Mesendoderm (in vitro differentiated cells): Measurements from ENCODE around the gene RHOT1.

Experiments
- DNase-seq: peaks from one replicate; pipeline ENCODE4 v3.0.0; 2013
- H2AK5ac ChIP-seq: 2 replicates; pipeline ENCODE4 v1.6.1; 2013; ENCODE audit warnings: low read length, inconsistent platforms
- H2BK120ac ChIP-seq: 2 replicates; pipeline ENCODE4 v1.6.1; 2013; ENCODE audit warnings: low read depth, mild to moderate bottlenecking, low read length, moderate library complexity, mixed read lengths
- H2BK15ac ChIP-seq: replicated peaks from 2 replicates; pipeline ENCODE4 v1.6.1; 2013; ENCODE audit warnings: low read depth, mild to moderate bottlenecking, moderate library complexity
- H2BK5ac ChIP-seq: 2 replicates; pipeline ENCODE4 v1.6.1; 2013; ENCODE audit warnings: low read length, inconsistent platforms
- H3K18ac ChIP-seq: 2 replicates; pipeline ENCODE4 v1.6.1; 2013; ENCODE audit warnings: mild to moderate bottlenecking, low read length, mixed read lengths
- H3K23ac ChIP-seq: one replicate; pipeline ENCODE4 v1.6.1; 2013; ENCODE audit warnings: low read length
- H3K27ac ChIP-seq: 2 replicates; pipeline ENCODE4 v1.5.1; 2013; ENCODE audit warnings: low read depth, mild to moderate bottlenecking, inconsistent platforms, low read length, moderate library complexity
- H3K27me3 ChIP-seq: 2 replicates; pipeline ENCODE4 v1.6.1; 2013; ENCODE audit warnings: low read length, control low read depth, mild to moderate bottlenecking, inconsistent platforms; ENCODE audit not compliant: insufficient read depth, poor library complexity
- H3K36me3 ChIP-seq: 2 replicates; pipeline ENCODE4 v1.6.1; 2013; ENCODE audit warnings: low read length, inconsistent platforms; ENCODE audit not compliant: control insufficient read depth, insufficient read depth
- H3K4ac ChIP-seq: one replicate; pipeline ENCODE4 v1.6.1; 2013; ENCODE audit warnings: low read depth, mild to moderate bottlenecking, low read length, moderate library complexity
- H3K4me1 ChIP-seq: 2 replicates; pipeline ENCODE4 v1.6.1; 2013; ENCODE audit warnings: low read depth, low read length, inconsistent platforms; ENCODE audit not compliant: control insufficient read depth
- H3K4me2 ChIP-seq: 2 replicates; pipeline ENCODE4 v1.6.1; 2013; ENCODE audit warnings: low read length
- H3K4me3 ChIP-seq: 2 replicates; pipeline ENCODE4 v1.5.1; 2013; ENCODE audit warnings: mild to moderate bottlenecking, low read length
- H3K56ac ChIP-seq: one replicate; pipeline ENCODE4 v1.6.1; 2013; ENCODE audit warnings: low read length
- H3K79me1 ChIP-seq: 2 replicates; pipeline ENCODE4 v1.6.1; 2013; ENCODE audit warnings: low read length, inconsistent platforms
- H3K79me2 ChIP-seq: 2 replicates; pipeline ENCODE4 v1.6.1; 2013; ENCODE audit warnings: mild to moderate bottlenecking, low read length; ENCODE audit not compliant: control insufficient read depth, insufficient read depth
- H3K9ac ChIP-seq: 2 replicates; pipeline ENCODE4 v1.6.1; 2013; ENCODE audit warnings: low read length, inconsistent platforms
- H4K5ac ChIP-seq: one replicate; pipeline ENCODE4 v1.6.1; 2013; ENCODE audit warnings: low read length
- H4K8ac ChIP-seq: one replicate; pipeline ENCODE4 v1.6.1; 2013; ENCODE audit warnings: low read depth, mild to moderate bottlenecking, control low read depth, low read length, moderate library complexity
- WGBS: extraction: QIAGEN DNeasy Blood & Tissue Kit; methylation state at CpG from one replicate; pipeline ENCODE4 v1.1.7; 2013; ENCODE audit warnings: low lambda C conversion rate, missing lambda C conversion rate; ENCODE audit not compliant: insufficient coverage; ENCODE audit errors: extremely low coverage; 5-methylcytosine and 5-hydroxymethylcytosine counted together

The RHOT1 gene

GRCh38 chr17:32185875-32186274, 43.6 kb downstream of the RHOT1 start:
- Histone ChIP-seq H2BK120ac (no peak overlapping the region), H3K4ac (no peak overlapping the region), H2AK5ac (no peak overlapping the region), H3K79me2 (no peaks in the 10 kb centered on the region), H4K8ac (no peak overlapping the region), H3K36me3 (no peaks in the 10 kb centered on the region), H3K23ac (no peak overlapping the region), H3K4me2 (no peak overlapping the region), H3K4me3 (no peak overlapping the region), H3K56ac (no peak overlapping the region), H2BK15ac (no peak overlapping the region), H3K79me1 (no peaks in the 10 kb centered on the region), H4K5ac (no peak overlapping the region), H2BK5ac (no peak overlapping the region), H3K4me1 (no peaks in the 10 kb centered on the region), H3K27me3 (no peaks in the 10 kb centered on the region), H3K9ac (no peak overlapping the region), H3K27ac (no peak overlapping the region), H3K18ac (no peak overlapping the region)
- WGBS = no CpG with 5 or more reads among the region's 2 CpGs
- DNase-seq = no peak

- Histone ChIP-seq H2BK5ac (no peak overlapping the region), H3K4ac (no peak overlapping the region), H3K4me2 (no peak overlapping the region), H3K23ac (no peak overlapping the region), H3K27me3 (no peaks in the 10 kb centered on the region), H4K5ac (no peak overlapping the region), H3K79me2 (no peaks in the 10 kb centered on the region), H3K4me1 (no peaks in the 10 kb centered on the region), H3K9ac (no peak overlapping the region), H3K79me1 (no peaks in the 10 kb centered on the region), H3K36me3 (no peaks in the 10 kb centered on the region), H3K27ac (no peak overlapping the region), H3K56ac (no peak overlapping the region), H3K18ac (no peak overlapping the region), H2AK5ac (no peak overlapping the region), H2BK15ac (no peak overlapping the region), H4K8ac (no peak overlapping the region), H2BK120ac (no peak overlapping the region), H3K4me3 (no peak overlapping the region)
- WGBS = no CpG with 5 or more reads among the region's 3 CpGs
- DNase-seq = no peak
Measured at GRCh38 chr17:32187271-32187670, 45.0 kb downstream of the RHOT1 start.

- Histone ChIP-seq H3K23ac (no peak overlapping the region), H2AK5ac (no peak overlapping the region), H2BK120ac (no peak overlapping the region), H3K4me2 (no peak overlapping the region), H3K18ac (no peak overlapping the region), H4K8ac (no peak overlapping the region), H3K56ac (no peak overlapping the region), H3K27ac (no peak overlapping the region), H3K27me3 (no peaks in the 10 kb centered on the region), H3K4me1 (no peaks in the 10 kb centered on the region), H3K9ac (no peak overlapping the region), H3K4ac (no peak overlapping the region), H4K5ac (no peak overlapping the region), H2BK15ac (no peak overlapping the region), H3K79me1 (no peaks in the 10 kb centered on the region), H3K79me2 (no peaks in the 10 kb centered on the region), H3K4me3 (no peak overlapping the region), H2BK5ac (no peak overlapping the region), H3K36me3 (no peaks in the 10 kb centered on the region)
- DNase-seq = no peak
- no CpG with 5 or more reads among the region's 2 CpGs for WGBS
Measured at GRCh38 chr17:32189343-32189742, 47.0 kb downstream of the RHOT1 start.

GRCh38 chr17:32191306-32191705, 49.0 kb downstream of the RHOT1 start:
- Histone ChIP-seq H2BK120ac (no peak overlapping the region), H3K4ac (no peak overlapping the region), H3K79me2 (no peaks in the 10 kb centered on the region), H2BK15ac (no peak overlapping the region), H3K18ac (no peak overlapping the region), H4K5ac (no peak overlapping the region), H3K36me3 (no peaks in the 10 kb centered on the region), H3K4me1 (no peaks in the 10 kb centered on the region), H3K23ac (no peak overlapping the region), H3K4me3 (no peak overlapping the region), H4K8ac (no peak overlapping the region), H3K27me3 (no peaks in the 10 kb centered on the region), H2AK5ac (no peak overlapping the region), H3K4me2 (no peak overlapping the region), H3K9ac (no peak overlapping the region), H2BK5ac (no peak overlapping the region), H3K79me1 (no peaks in the 10 kb centered on the region), H3K27ac (no peak overlapping the region), H3K56ac (no peak overlapping the region)
- no peak for DNase-seq

- Histone ChIP-seq H3K4ac (no peak overlapping the region), H3K27me3 (no peaks in the 10 kb centered on the region), H2BK5ac (no peak overlapping the region), H3K27ac (no peak overlapping the region), H3K18ac (no peak overlapping the region), H3K36me3 (no peaks in the 10 kb centered on the region), H2BK15ac (no peak overlapping the region), H4K5ac (no peak overlapping the region), H4K8ac (no peak overlapping the region), H3K4me1 (no peaks in the 10 kb centered on the region), H3K79me2 (no peaks in the 10 kb centered on the region), H3K56ac (no peak overlapping the region), H3K4me2 (no peak overlapping the region), H3K79me1 (no peaks in the 10 kb centered on the region), H2AK5ac (no peak overlapping the region), H2BK120ac (no peak overlapping the region), H3K4me3 (no peak overlapping the region), H3K9ac (no peak overlapping the region), H3K23ac (no peak overlapping the region)
- no peak for DNase-seq
- WGBS = no CpG with 5 or more reads among the region's 6 CpGs
Measured at GRCh38 chr17:32192379-32192778, 50.1 kb downstream of the RHOT1 start.

- no peak overlapping the region for H3K56ac ChIP-seq
- no peak overlapping the region for H3K27ac ChIP-seq
- no CpG with 5 or more reads among the region's 1 CpG for WGBS
- H4K5ac ChIP-seq = no peak overlapping the region
- no peak overlapping the region for H3K9ac ChIP-seq
- no peak overlapping the region for H3K18ac ChIP-seq
- no peak overlapping the region for H4K8ac ChIP-seq
- no peak overlapping the region for H3K4ac ChIP-seq
- no peak overlapping the region for H2BK5ac ChIP-seq
- no peak overlapping the region for H3K4me2 ChIP-seq
- DNase-seq = no peak
- H3K27me3 ChIP-seq = no peaks in the 10 kb centered on the region
- no peaks in the 10 kb centered on the region for H3K36me3 ChIP-seq
- H2AK5ac ChIP-seq = no peak overlapping the region
- H3K4me1 ChIP-seq = no peaks in the 10 kb centered on the region
- H3K23ac ChIP-seq = no peak overlapping the region
- H3K4me3 ChIP-seq = no peak overlapping the region
- no peaks in the 10 kb centered on the region for H3K79me1 ChIP-seq
- no peak overlapping the region for H2BK120ac ChIP-seq
- no peaks in the 10 kb centered on the region for H3K79me2 ChIP-seq
- H2BK15ac ChIP-seq = no peak overlapping the region
Measured at GRCh38 chr17:32197987-32198386, 55.7 kb downstream of the RHOT1 start.
